ENCODE measurements around the gene NTM.

NTM gene

GRCh38 chr11:132006884-132007580 lies 636.6 kb downstream of the NTM start:
- H3K27me3 ChIP-seq (replicated peaks; ENCODE audit: control insufficient read depth, insufficient read depth, low read length, poor library complexity, severe bottlenecking), result no peaks in the 10 kb centered on the region
- no peak overlapping the region for H3K27ac ChIP-seq (ENCODE audit: insufficient read depth, low read length, poor library complexity, severe bottlenecking)
- no peaks in the 10 kb centered on the region for H3K9me3 ChIP-seq (ENCODE audit: control insufficient read depth, low read length)
- H3K4me1 ChIP-seq (ENCODE audit: control insufficient read depth, insufficient read depth, low read length, poor library complexity, severe bottlenecking), result no peaks in the 10 kb centered on the region
- no peak overlapping the region for H3K4me3 ChIP-seq (ENCODE audit: insufficient read depth, low read depth, low read length, poor library complexity, severe bottlenecking)
- no peak for DNase-seq
- no peaks in the 10 kb centered on the region for H3K36me3 ChIP-seq (ENCODE audit: control insufficient read depth, insufficient read depth, low read length)

GRCh38 chr11:132008226-132008625 lies 637.8 kb downstream of the NTM start:
- Histone ChIP-seq H3K4me1 (ENCODE audit: control insufficient read depth, insufficient read depth, low read length, poor library complexity, severe bottlenecking) (no peaks in the 10 kb centered on the region), H3K27ac (ENCODE audit: insufficient read depth, low read length, poor library complexity, severe bottlenecking) (no peak overlapping the region), H3K4me3 (ENCODE audit: insufficient read depth, low read depth, low read length, poor library complexity, severe bottlenecking) (no peak overlapping the region), H3K27me3 (replicated peaks; ENCODE audit: control insufficient read depth, insufficient read depth, low read length, poor library complexity, severe bottlenecking) (no peaks in the 10 kb centered on the region), H3K9me3 (ENCODE audit: control insufficient read depth, low read length) (no peaks in the 10 kb centered on the region), H3K36me3 (ENCODE audit: control insufficient read depth, insufficient read depth, low read length) (no peaks in the 10 kb centered on the region)
- no peak for DNase-seq

GRCh38 chr11:132008872-132009271 lies 638.5 kb downstream of the NTM start:
- H3K27me3 ChIP-seq (replicated peaks; ENCODE audit: control insufficient read depth, insufficient read depth, low read length, poor library complexity, severe bottlenecking), result no peaks in the 10 kb centered on the region
- H3K4me3 ChIP-seq (ENCODE audit: insufficient read depth, low read depth, low read length, poor library complexity, severe bottlenecking), result no peak overlapping the region
- H3K36me3 ChIP-seq (ENCODE audit: control insufficient read depth, insufficient read depth, low read length), result no peaks in the 10 kb centered on the region
- DNase-seq, result no peak
- H3K27ac ChIP-seq (ENCODE audit: insufficient read depth, low read length, poor library complexity, severe bottlenecking), result no peak overlapping the region
- H3K4me1 ChIP-seq (ENCODE audit: control insufficient read depth, insufficient read depth, low read length, poor library complexity, severe bottlenecking), result no peaks in the 10 kb centered on the region
- H3K9me3 ChIP-seq (ENCODE audit: control insufficient read depth, low read length), result no peaks in the 10 kb centered on the region

GRCh38 chr11:132020001-132020400 lies 649.6 kb downstream of the NTM start:
- Histone ChIP-seq H3K9me3 (ENCODE audit: control insufficient read depth, low read length) (no peaks in the 10 kb centered on the region), H3K4me3 (ENCODE audit: insufficient read depth, low read depth, low read length, poor library complexity, severe bottlenecking) (no peak overlapping the region), H3K36me3 (ENCODE audit: control insufficient read depth, insufficient read depth, low read length) (no peaks in the 10 kb centered on the region), H3K27me3 (replicated peaks; ENCODE audit: control insufficient read depth, insufficient read depth, low read length, poor library complexity, severe bottlenecking) (no peaks in the 10 kb centered on the region), H3K4me1 (ENCODE audit: control insufficient read depth, insufficient read depth, low read length, poor library complexity, severe bottlenecking) (no peaks in the 10 kb centered on the region), H3K27ac (ENCODE audit: insufficient read depth, low read length, poor library complexity, severe bottlenecking) (no peak overlapping the region)
- no peak for DNase-seq

- H3K4me1 ChIP-seq (ENCODE audit: control insufficient read depth, insufficient read depth, low read length, poor library complexity, severe bottlenecking), result no peaks in the 10 kb centered on the region
These were observed 651.9 kb downstream of the NTM start for GRCh38 chr11:132022285-132022684.

DNA sequence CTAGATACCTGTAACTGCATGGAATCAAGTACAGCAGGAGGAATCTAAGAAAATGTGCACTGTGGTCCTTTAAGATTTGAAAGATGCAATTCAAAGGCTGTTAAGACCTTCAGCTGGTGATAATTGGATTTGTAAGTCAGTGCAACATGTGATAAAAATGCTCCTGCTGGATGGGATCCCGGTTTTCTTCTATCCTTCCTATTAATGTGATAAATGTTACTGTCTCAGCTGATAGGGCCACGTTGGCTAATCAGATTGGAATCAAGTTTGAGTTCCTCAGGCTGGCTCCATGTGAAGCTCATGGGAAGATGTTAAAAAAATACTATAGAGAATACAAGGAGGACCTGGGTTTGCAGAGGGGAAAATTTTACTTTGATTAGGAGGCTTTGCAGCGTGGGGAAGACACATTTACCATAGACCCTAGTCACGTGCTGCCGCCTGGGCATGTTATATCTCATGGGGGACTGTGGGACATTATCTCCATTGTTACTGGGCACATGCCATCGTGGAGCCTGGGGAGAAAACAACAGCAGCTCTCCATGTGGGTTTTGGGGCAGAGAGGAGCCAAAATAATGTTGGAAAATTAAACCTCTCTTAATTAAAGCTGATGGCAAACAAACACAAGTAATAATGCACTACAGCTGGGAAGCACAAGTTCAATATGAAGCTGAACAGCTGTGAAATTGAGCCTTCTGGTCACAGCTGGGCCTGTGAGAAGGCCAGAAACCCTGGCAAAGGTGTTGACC lies 652.5 kb downstream of the NTM start:
- H3K4me3 ChIP-seq (ENCODE audit: insufficient read depth, low read depth, low read length, poor library complexity, severe bottlenecking), result no peak overlapping the region
- H3K27me3 ChIP-seq (replicated peaks; ENCODE audit: control insufficient read depth, insufficient read depth, low read length, poor library complexity, severe bottlenecking), result no peaks in the 10 kb centered on the region
- no peak for DNase-seq
- H3K9me3 ChIP-seq (ENCODE audit: control insufficient read depth, low read length), result no peaks in the 10 kb centered on the region
- no peaks in the 10 kb centered on the region for H3K36me3 ChIP-seq (ENCODE audit: control insufficient read depth, insufficient read depth, low read length)
- H3K27ac ChIP-seq (ENCODE audit: insufficient read depth, low read length, poor library complexity, severe bottlenecking), result no peak overlapping the region
- H3K4me1 ChIP-seq (ENCODE audit: control insufficient read depth, insufficient read depth, low read length, poor library complexity, severe bottlenecking), result no peaks in the 10 kb centered on the region

More at GRCh38 chr11:132022285-132022684, 651.9 kb downstream of the NTM start:
- no peak overlapping the region for H3K27ac ChIP-seq (ENCODE audit: insufficient read depth, low read length, poor library complexity, severe bottlenecking)
- no peaks in the 10 kb centered on the region for H3K9me3 ChIP-seq (ENCODE audit: control insufficient read depth, low read length)
- no peak overlapping the region for H3K4me3 ChIP-seq (ENCODE audit: insufficient read depth, low read depth, low read length, poor library complexity, severe bottlenecking)
- no peaks in the 10 kb centered on the region for H3K36me3 ChIP-seq (ENCODE audit: control insufficient read depth, insufficient read depth, low read length)
- DNase-seq, result no peak
- no peaks in the 10 kb centered on the region for H3K27me3 ChIP-seq (replicated peaks; ENCODE audit: control insufficient read depth, insufficient read depth, low read length, poor library complexity, severe bottlenecking)

DNA sequence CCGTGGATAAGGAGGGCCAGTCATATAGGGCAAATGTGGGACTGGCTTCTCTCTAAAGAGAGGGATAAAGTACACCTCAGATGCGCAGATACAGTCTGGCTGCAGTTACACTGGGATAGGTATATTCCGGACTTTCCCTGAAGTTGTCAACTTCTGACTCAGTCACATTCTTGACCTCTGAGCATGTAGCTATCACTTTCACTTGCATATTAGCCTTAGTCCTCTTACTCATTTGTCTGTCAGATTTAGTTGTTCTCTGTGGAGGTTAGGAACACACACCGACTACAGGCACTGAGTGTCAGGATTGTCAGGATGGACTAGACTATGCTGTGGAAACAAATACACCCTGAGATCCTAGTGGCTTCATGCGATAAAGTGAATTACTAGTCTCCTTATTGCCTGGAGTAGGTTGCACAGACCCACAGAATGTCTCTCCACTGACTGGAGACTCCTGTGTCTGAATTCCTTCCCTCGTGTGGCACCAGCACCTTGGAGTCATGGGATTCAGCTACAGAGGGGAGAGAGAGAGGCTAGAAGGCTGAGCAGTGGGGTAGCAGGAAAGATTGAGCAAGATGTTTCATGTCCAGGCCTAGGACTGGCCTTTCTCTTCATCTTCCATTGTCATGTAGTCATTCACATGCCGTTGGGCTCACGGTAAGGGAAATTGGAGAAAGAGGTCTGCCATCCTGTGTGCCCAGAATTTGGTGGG lies 654.3 kb downstream of the NTM start:
- H3K36me3 ChIP-seq (ENCODE audit: control insufficient read depth, insufficient read depth, low read length), result no peaks in the 10 kb centered on the region
- H3K9me3 ChIP-seq (ENCODE audit: control insufficient read depth, low read length), result no peaks in the 10 kb centered on the region
- H3K27me3 ChIP-seq (replicated peaks; ENCODE audit: control insufficient read depth, insufficient read depth, low read length, poor library complexity, severe bottlenecking), result no peaks in the 10 kb centered on the region
- H3K4me1 ChIP-seq (ENCODE audit: control insufficient read depth, insufficient read depth, low read length, poor library complexity, severe bottlenecking), result no peaks in the 10 kb centered on the region
- no peak overlapping the region for H3K27ac ChIP-seq (ENCODE audit: insufficient read depth, low read length, poor library complexity, severe bottlenecking)
- no peak for DNase-seq
- no peak overlapping the region for H3K4me3 ChIP-seq (ENCODE audit: insufficient read depth, low read depth, low read length, poor library complexity, severe bottlenecking)

- no peak overlapping the region for H3K27ac ChIP-seq (ENCODE audit: insufficient read depth, low read length, poor library complexity, severe bottlenecking)
- no peak overlapping the region for H3K4me3 ChIP-seq (ENCODE audit: insufficient read depth, low read depth, low read length, poor library complexity, severe bottlenecking)
- no peaks in the 10 kb centered on the region for H3K27me3 ChIP-seq (replicated peaks; ENCODE audit: control insufficient read depth, insufficient read depth, low read length, poor library complexity, severe bottlenecking)
- no peaks in the 10 kb centered on the region for H3K4me1 ChIP-seq (ENCODE audit: control insufficient read depth, insufficient read depth, low read length, poor library complexity, severe bottlenecking)
- no peaks in the 10 kb centered on the region for H3K9me3 ChIP-seq (ENCODE audit: control insufficient read depth, low read length)
- H3K36me3 ChIP-seq (ENCODE audit: control insufficient read depth, insufficient read depth, low read length), result no peaks in the 10 kb centered on the region
- DNase-seq, result no peak
These were observed 656.3 kb downstream of the NTM start for GRCh38 chr11:132026746-132027145.

GRCh38 chr11:132028380-132029240 lies 658.2 kb downstream of the NTM start:
- no peak for DNase-seq
- H3K4me1 ChIP-seq (ENCODE audit: control insufficient read depth, insufficient read depth, low read length, poor library complexity, severe bottlenecking), result no peaks in the 10 kb centered on the region
- H3K27ac ChIP-seq (ENCODE audit: insufficient read depth, low read length, poor library complexity, severe bottlenecking), result no peak overlapping the region
- H3K36me3 ChIP-seq (ENCODE audit: control insufficient read depth, insufficient read depth, low read length), result no peaks in the 10 kb centered on the region
- H3K4me3 ChIP-seq (ENCODE audit: insufficient read depth, low read depth, low read length, poor library complexity, severe bottlenecking), result no peak overlapping the region
- no peaks in the 10 kb centered on the region for H3K9me3 ChIP-seq (ENCODE audit: control insufficient read depth, low read length)
- no peaks in the 10 kb centered on the region for H3K27me3 ChIP-seq (replicated peaks; ENCODE audit: control insufficient read depth, insufficient read depth, low read length, poor library complexity, severe bottlenecking)

Measured in effector memory CD4-positive, alpha-beta T cell (primary cell).